GM06990 (cell line): ENCODE data around the gene CCS.
A peak's percentile ranks its signal among the peaks of the same experiment; 100 is the strongest.

Source experiments
- DNase-seq: peaks from one replicate; pipeline ENCODE4 v3.0.0-alpha.2; 2011; ENCODE audit not compliant: insufficient read length; ENCODE audit errors: extremely low read depth
- H3K27me3 ChIP-seq: replicated peaks from 2 replicates; pipeline ENCODE4 v1.6.0; 2011; ENCODE audit warnings: low read length; ENCODE audit not compliant: control insufficient read depth, insufficient read depth
- H3K36me3 ChIP-seq: 2 replicates; pipeline ENCODE4 v1.5.1; 2011; ENCODE audit warnings: low read length; ENCODE audit not compliant: control insufficient read depth, insufficient read depth
- H3K4me3 ChIP-seq: replicated peaks from 2 replicates; pipeline ENCODE4 v1.5.1; 2011; ENCODE audit warnings: low read depth, mild to moderate bottlenecking, control low read depth, low read length
- CTCF ChIP-seq: IDR thresholded peaks from 2 replicates; pipeline ENCODE4 v1.5.1; 2011; ENCODE audit warnings: low read length, control low read depth, mild to moderate bottlenecking, inconsistent platforms; ENCODE audit not compliant: insufficient read depth, poor library complexity, severe bottlenecking

CCS gene

GRCh38 chr11:66568124-66568916 lies 24.7 kb upstream of the CCS start, which contains the start of gene CTSF:
Gene CTSF (minus strand): TSS chr11:66568606. CDS start chr11:66568486, 120 bp downstream.
- TF ChIP-seq CTCF: no peak
- DNase-seq: peak; percentile 64
- no peaks in the 10 kb centered on the region for H3K36me3 ChIP-seq
- peaks cover 5% of the 10 kb centered on the region for H3K27me3 ChIP-seq
- peak within 1 kb of the TSS; percentile 34 for H3K4me3 ChIP-seq

GRCh38 chr11:66569076-66569475 lies 23.9 kb upstream of the CCS start:
- no peak for DNase-seq

GRCh38 chr11:66570079-66570849 lies 22.7 kb upstream of the CCS start:
- no peak for TF ChIP-seq CTCF
- H3K36me3 ChIP-seq: no peaks in the 10 kb centered on the region
- no peak overlapping the region for H3K4me3 ChIP-seq
- H3K27me3 ChIP-seq: peaks cover 5% of the 10 kb centered on the region
- no peak for DNase-seq

More at GRCh38 chr11:66569076-66569475, 23.9 kb upstream of the CCS start:
- peaks cover 5% of the 10 kb centered on the region for H3K27me3 ChIP-seq
- H3K4me3 ChIP-seq: no peak overlapping the region
- H3K36me3 ChIP-seq: no peaks in the 10 kb centered on the region
- TF ChIP-seq CTCF: no peak

DNA sequence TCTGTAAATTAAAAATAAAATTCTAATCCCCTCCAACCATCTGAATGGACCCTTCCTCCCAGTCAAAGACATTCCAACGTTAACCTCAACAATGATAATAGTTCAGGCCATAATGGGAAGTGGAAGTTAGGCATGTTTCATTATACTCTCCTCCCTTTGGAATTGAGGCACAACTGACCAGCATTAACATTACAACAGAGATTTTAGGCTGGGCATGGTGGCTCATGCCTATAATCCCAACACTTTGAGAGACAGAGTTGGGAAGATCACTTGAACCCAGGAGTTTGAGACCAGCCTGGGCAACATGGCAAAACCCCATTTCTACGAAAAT lies 22.2 kb upstream of the CCS start:
- no peak for TF ChIP-seq CTCF
- Histone ChIP-seq H3K36me3 (no peaks in the 10 kb centered on the region), H3K4me3 (no peak overlapping the region), H3K27me3 (peaks cover 5% of the 10 kb centered on the region)
- no peak for DNase-seq

DNA sequence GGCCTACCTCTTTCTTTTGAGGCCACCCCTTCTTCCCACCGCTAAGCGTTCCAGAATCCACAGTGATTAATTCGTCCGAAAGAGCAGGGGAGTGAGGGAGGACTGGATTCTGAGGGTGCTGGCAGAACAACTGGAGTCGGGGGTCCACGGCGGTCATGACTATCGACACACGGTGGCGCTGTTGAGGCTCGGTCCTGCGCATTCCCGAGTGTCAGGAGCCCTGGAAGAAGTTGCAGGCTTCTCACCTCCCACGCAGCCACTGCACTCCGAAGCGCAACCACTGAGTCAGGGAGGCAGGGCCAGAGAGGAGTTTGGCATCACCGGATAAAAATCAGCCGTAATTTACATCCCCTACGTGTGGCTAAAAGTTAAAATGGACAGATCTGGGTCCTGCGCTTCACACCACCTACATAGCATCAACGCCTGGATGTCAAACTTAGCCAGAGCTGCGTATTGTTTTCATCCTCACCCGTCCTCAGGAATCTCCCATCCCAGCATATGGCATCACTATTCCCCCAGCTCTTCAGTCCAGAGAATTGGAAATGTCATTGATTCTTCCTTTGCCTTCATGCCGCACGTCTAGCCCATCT lies 13.9 kb upstream of the CCS start:
- no peaks in the 10 kb centered on the region for H3K36me3 ChIP-seq
- DNase-seq: peak; percentile 60
- peak; percentile 80 for TF ChIP-seq CTCF
- H3K4me3 ChIP-seq: no peak overlapping the region
- H3K27me3 ChIP-seq: no peaks in the 10 kb centered on the region
